IMR-90 (cell line): Measurements from ENCODE around the gene CKS1B. TPM values are rescaled to one million over a fixed set of nuclear protein-coding genes. Genes with fewer than 3 reads are reported as not detected.

Experiments used
- BHLHE40 ChIP-seq: fragments of 150-350 bp; IDR thresholded peaks from 2 replicates; pipeline ENCODE4 v1.6.1; 2016; ENCODE audit warnings: mild to moderate bottlenecking, low read depth, low read length
- ELK1 ChIP-seq: fragments of 150-350 bp; IDR thresholded peaks from 2 replicates; pipeline ENCODE4 v1.6.1; 2016; ENCODE audit warnings: low read depth, mild to moderate bottlenecking, low read length, moderate library complexity, borderline replicate concordance
- RAD21 ChIP-seq: IDR thresholded peaks from 2 replicates; pipeline ENCODE4 v1.6.1; 2012; ENCODE audit warnings: low read length, improper control_type of control experiment
- polyA plus RNA-seq, 3 experiments: library from polyadenylated mRNA; depleted of rRNA; stranded (reverse); fragments of >200 nt; gene quantifications; 2 replicates each; pipeline ENCODE4 v1.2.3, GENCODE V29; 2012; ENCODE audit warnings: low replicate concordance in 1 of 3
- total RNA-seq: library from RNA; depleted of rRNA; stranded (reverse); fragments of >200 nt; gene quantifications from 2 replicates; pipeline ENCODE4 v1.2.3, GENCODE V29; 2012

Gene CKS1B
- total and polyA plus RNA-seq, 2 of the 4 experiments (the other 2 are of a cell fraction) = 140 to 195 TPM

- 0 out of 2 replicates have a peak, but pooled peaks have one; percentile 9 for TF ChIP-seq ELK1
- TF ChIP-seq RAD21 = peak; percentile 62
- TF ChIP-seq BHLHE40 = peak; percentile 71
Observed at GRCh38 chr1:154961207-154962155, 13.0 kb upstream of the CKS1B start, which contains the start of gene PYGO2 (continued).
